Karpas-422 (cell line): ENCODE measurements around the gene SYT11. TPM values are rescaled to one million over a fixed set of nuclear protein-coding genes. Genes with fewer than 3 reads are reported as not detected.
A peak's percentile ranks its signal among the peaks of the same experiment; 100 is the strongest.

ENCODE experiments used
- small RNA-seq: library from RNA; depleted of rRNA; stranded (forward); fragments of <200 nt; gene quantifications from one replicate; pipeline ENCODE3, GENCODE V24; 2014
- total RNA-seq: library from RNA; depleted of rRNA; stranded (reverse); fragments of >200 nt; shearing (Covaris generic); gene quantifications from 2 replicates; pipeline ENCODE4 v1.2.3, GENCODE V29; 2014; ENCODE audit warnings: low replicate concordance; rRNA removed

Gene SYT11
- total RNA-seq, 1 experiment from 2014 or later, result 51.2 TPM

Small RNA genes lying within 50 kb of the gene (small RNA-seq; reads per million reads assigned to genes)
- gene RF00015 (not detected), gene SCARNA4 (not detected), gene SNORA80E (152 reads per million, percentile 99 among the genes with 10 or more reads in this experiment)

Other genes with a start within 250 kb of the SYT11 start
- 55.2 and 56.9 TPM in 2 replicates for gene MSTO1, start 249.3 kb upstream of the SYT11 start, total RNA-seq
- gene YY1AP1, start 170.8 kb upstream of the SYT11 start, total RNA-seq, result 54.4 and 67.0 TPM in 2 replicates
- 102 and 107 TPM in 2 replicates for gene DAP3, start 170.5 kb upstream of the SYT11 start, total RNA-seq
- gene GON4L, start 2.4 kb upstream of the SYT11 start, total RNA-seq, result 32.9 and 40.3 TPM in 2 replicates
- gene RIT1, start 51.8 kb downstream of the SYT11 start, total RNA-seq, result 12.2 and 12.8 TPM in 2 replicates
- 42.7 and 63.2 TPM in 2 replicates for gene KHDC4, start 74.8 kb downstream of the SYT11 start, total RNA-seq
- gene RXFP4, start 82.1 kb downstream of the SYT11 start, total RNA-seq, result not detected in 2 replicates
- 85.1 and 207 TPM in 2 replicates for gene ARHGEF2, start 119.0 kb downstream of the SYT11 start, total RNA-seq
- 145 and 205 TPM in 2 replicates for gene SSR2, start 161.4 kb downstream of the SYT11 start, total RNA-seq
- 29.1 and 37.9 TPM in 2 replicates for gene UBQLN4, start 194.2 kb downstream of the SYT11 start, total RNA-seq
- gene LAMTOR2, start 195.2 kb downstream of the SYT11 start, total RNA-seq, result 106 and 167 TPM in 2 replicates
- not detected in 2 replicates for gene RAB25, start 201.6 kb downstream of the SYT11 start, total RNA-seq
- gene MEX3A, start 222.9 kb downstream of the SYT11 start, total RNA-seq, result 2.3 and 2.5 TPM in 2 replicates